NCI-H2196 (cell line): ENCODE results near the gene CCDC159.
A peak's percentile ranks its signal among the peaks of the same experiment; 100 is the strongest.
"Not testable (repeated sequence)": the region's sequence is repeated elsewhere in the genome, so short reads cannot be mapped to it uniquely, and the experiment has no call there.

Source experiments
- DNase-seq: peaks from one replicate; lab custom pipeline; 2025; ENCODE audit not compliant: unreplicated experiment; lab: John Stamatoyannopoulos, UW

Gene CCDC159

GRCh38 chr19:11364296-11364904 lies 18.1 kb downstream of the CCDC159 start:
- DNase-seq: no peak

- DNase-seq: no peak
Observed at GRCh38 chr19:11364935-11365334, 18.6 kb downstream of the CCDC159 start.

DNA sequence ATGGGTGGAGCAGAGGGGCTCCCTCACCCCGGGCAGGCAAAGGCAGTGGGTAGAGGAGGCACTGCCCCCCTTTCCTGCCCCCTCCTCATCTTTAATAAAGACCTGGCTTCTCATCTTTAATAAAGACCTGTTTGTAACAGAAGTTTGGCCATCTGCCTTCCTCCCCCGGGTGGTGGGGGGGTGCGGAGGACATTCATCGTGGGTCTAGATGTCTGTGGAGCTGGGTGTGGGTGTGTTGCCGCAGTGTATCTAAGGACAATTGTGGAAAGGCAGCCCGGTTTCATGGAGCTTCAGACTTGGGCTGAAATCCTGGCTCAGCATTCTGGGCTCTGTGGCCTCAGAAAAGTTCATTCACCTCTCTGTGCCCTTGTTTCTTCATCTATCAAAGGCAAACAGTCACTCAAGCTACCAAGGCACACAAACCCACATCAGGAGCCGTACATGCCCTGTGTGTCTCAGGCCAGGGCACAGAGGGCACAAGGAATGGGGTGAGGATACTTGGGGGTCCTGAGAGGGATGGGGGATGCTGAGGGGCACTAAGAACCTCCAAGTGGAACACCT lies 19.3 kb downstream of the CCDC159 start:
- DNase-seq: no peak

GRCh38 chr19:11367528-11367927 lies 21.2 kb downstream of the CCDC159 start:
- no peak for DNase-seq

DNA sequence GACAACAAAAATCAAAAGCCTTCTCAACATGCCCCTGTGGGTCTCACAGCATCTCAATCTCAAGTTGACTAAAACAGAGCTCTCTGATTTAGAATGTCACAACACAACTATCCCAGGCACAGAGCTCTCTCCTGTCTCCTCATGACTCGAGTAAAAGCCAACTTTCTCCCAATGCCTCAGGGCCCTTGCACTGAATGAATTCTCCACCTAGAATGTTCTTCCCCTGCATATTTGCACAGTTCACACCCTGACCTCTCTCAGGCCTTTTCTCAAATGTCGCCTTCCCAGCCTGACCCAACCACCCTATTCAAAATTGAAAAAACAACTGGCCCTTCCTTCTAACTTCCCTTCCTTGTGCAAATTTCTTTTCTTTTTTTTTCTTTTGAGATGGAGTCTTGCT lies 24.4 kb downstream of the CCDC159 start:
- DNase-seq: no peak

DNA sequence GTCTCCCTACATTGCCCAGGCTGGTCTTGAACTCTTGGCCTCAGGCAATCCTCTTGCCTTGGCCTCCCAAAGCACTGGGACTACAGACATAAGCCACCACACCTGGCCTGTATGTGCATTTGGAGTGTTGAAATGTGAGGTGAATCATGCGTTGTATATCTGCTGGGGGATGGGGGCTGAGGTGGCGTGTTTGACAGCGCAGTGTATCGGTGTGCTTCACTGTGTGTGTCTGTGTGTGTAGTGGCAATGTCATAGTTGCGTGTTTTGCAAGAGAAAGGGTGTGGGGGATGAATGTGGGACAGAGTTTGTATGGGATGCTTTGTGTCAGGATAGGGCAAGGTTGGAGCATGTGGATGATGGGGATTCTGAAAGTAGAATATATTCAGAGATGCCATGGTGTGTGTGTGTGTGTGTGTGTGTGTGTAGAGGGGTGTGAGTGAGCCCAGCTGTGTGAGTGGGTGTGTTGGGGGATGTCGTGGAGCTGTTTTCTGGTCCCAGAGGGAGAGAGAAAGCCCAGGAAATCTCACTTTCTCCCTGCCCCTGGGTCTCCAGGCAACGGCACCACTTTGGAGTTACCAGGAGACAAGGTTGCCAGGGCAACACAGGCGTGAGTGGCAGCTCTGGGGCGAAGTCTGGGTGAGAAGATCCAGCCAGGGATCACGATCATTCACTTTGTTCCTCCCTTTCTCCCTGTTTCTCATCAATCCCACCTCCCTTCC lies 27.0 kb downstream of the CCDC159 start:
- DNase-seq: peak; percentile 89

GRCh38 chr19:11373885-11374432 lies 27.6 kb downstream of the CCDC159 start:
- no peak for DNase-seq

- DNase-seq: peak; percentile 99
Observed at GRCh38 chr19:11374433-11375142, 28.3 kb downstream of the CCDC159 start, which contains the start of gene SWSAP1. SWSAP1 (plus strand) TSS chr19:11374666; CDS start chr19:11374681, 15 bp downstream.

- DNase-seq: peak; percentile 58
Observed at GRCh38 chr19:11375143-11375948, 29.0 kb downstream of the CCDC159 start.

- DNase-seq: no peak
Observed at GRCh38 chr19:11377237-11377636, 30.9 kb downstream of the CCDC159 start.

DNA sequence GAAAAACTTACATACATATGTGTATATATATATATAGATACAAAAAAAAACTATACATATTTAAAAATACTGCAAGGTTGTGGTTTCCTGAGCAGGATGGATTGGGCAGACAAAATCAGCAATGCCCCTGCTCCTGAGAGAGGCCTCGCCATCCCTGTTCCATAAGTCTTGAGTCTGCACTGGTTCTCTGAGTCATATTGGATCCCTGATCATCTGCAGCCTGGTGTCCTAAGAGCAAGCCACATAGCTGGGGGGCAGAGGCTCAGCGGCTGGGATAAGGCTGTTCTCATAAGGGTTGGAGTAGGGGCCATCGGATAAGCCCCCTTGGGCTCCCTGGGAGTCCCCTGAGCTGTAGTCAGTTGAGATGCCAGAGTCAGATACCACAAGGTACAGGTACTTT lies 31.4 kb downstream of the CCDC159 start:
- DNase-seq: no peak

DNA sequence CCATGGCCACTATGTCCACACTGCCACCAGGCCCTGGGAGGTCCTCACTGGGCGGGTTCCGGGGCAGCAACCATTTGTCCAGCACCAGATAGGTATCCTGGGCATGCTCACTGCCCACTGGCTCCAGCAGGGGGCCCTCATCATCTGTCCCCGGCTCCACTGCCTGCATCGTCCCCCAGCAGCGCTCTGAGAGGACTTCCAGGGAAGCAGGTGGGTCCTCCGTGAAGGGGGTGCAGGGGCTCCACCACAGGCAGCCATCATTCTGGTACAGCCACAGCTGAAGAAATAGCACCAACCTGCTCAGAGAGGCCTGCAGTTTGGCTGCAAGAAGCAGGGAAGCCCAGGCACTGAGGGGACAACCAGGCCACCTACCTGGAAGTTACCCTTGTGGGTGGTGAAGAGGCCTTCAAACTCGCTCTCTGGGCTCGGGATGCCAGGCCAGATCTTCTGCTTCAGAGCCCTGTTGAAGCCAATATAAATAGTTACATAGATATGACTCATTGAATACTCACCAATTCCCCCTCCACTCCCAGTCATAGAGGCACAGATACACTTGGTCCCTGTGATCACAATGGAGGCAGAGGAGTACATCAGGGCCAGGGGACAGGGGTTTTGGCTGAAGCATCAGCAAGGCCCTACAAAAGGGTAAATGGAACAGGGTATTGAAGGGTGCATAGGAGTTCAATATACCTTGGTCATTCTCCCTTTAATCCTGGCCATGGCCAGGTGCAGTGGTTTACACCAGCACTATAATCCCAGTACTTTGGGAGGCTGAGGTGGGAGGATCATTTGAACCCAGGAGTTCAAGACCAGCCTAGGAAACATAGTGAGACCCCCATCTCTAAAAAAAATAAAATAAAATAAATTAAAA lies 32.2 kb downstream of the CCDC159 start:
- peak; percentile 49 for DNase-seq

GRCh38 chr19:11379269-11379845 lies 33.0 kb downstream of the CCDC159 start:
- DNase-seq: not testable (repeated sequence)

DNA sequence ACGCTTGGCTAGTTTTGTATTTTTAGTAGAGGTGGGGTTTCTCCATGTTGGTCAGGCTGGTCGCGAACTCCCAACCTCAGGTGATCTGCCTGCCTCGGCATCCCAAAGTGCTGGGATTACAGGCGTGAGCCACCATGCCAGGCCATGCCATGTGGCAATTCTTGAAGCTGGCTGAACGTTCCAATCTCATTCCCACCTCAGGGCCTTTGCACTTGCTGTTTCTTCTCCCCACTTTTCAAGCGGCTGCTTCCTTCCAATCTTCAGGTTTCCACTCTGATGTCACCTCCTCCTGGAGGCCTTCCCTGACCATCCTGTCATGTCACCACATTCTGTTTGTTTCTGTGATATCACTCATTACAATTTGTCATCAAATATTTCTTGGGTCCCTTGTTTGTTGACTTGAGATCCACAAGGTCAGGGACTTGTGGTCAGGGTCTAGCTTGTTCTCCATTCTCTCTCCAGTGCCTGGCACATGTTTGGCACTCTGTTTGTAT lies 33.6 kb downstream of the CCDC159 start:
- no peak for DNase-seq

- DNase-seq: peak; percentile 97
Observed at GRCh38 chr19:11380653-11381537, 34.6 kb downstream of the CCDC159 start.

GRCh38 chr19:11382898-11383705 lies 36.8 kb downstream of the CCDC159 start:
- peak; percentile 76 for DNase-seq

DNA sequence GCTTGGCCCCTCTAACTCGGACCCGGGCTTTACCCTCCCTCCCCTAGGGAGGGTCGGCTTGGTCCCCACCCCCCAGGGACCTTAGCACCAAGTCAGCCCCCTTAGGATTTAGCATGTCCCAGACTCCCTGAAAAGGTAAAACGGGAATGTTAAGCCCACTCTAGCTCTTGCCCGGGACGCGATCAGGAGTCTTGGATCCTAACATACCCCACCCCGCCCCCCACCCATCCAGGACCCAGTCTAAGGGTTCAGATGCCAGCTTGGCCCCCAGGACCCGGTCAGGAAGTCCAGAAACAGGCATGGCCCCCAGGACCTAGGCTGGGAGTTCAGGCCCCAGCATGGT lies 37.4 kb downstream of the CCDC159 start:
- no peak for DNase-seq
